ENCODE results near the gene PDGFB. TPM values are rescaled to one million over a fixed set of nuclear protein-coding genes. Genes with fewer than 3 reads are reported as not detected.

PDGFB gene
- total RNA-seq, 2 donors from 2014 or later: 1.9 to 5.6 TPM

- intact Hi-C loops (cut with DNase I): no loop called here
- Histone ChIP-seq H3K9me3 (no peaks in the 10 kb centered on the region), H3K4me3 (no peak overlapping the region), H3K4me1 (no peaks in the 10 kb centered on the region), H3K36me3 (no peaks in the 10 kb centered on the region), H3K9ac (ENCODE audit: low read depth in 2 of 2, low read length in 2 of 2) (no peak overlapping the region), H3K27me3 (no peaks in the 10 kb centered on the region), H3K27ac (no peak overlapping the region)
- TF ChIP-seq CTCF (IDR thresholded peaks at IDR 0.05): no peak
- DNase-seq: no peak
Observed at GRCh38 chr22:39263626-39264348, 19.0 kb upstream of the PDGFB start.

GRCh38 chr22:39259666-39260065, 14.9 kb upstream of the PDGFB start:
- Histone ChIP-seq H3K9me3 (no peaks in the 10 kb centered on the region), H3K4me3 (no peak overlapping the region), H3K36me3 (no peaks in the 10 kb centered on the region), H3K27ac (no peak overlapping the region), H3K27me3 (no peaks in the 10 kb centered on the region), H3K4me1 (no peaks in the 10 kb centered on the region), H3K9ac (ENCODE audit: low read depth in 2 of 2, low read length in 2 of 2) (no peak overlapping the region)
- DNase-seq: no peak
- intact Hi-C loops (cut with DNase I): no loop called here
- TF ChIP-seq CTCF (IDR thresholded peaks at IDR 0.05): no peak

- Histone ChIP-seq H3K9me3 (no peaks in the 10 kb centered on the region), H3K4me3 (no peak overlapping the region), H3K36me3 (no peaks in the 10 kb centered on the region), H3K9ac (ENCODE audit: low read depth in 2 of 2, low read length in 2 of 2) (no peak overlapping the region), H3K27ac (no peak overlapping the region), H3K27me3 (no peaks in the 10 kb centered on the region), H3K4me1 (no peaks in the 10 kb centered on the region)
- TF ChIP-seq CTCF (IDR thresholded peaks at IDR 0.05): no peak
- intact Hi-C loops (cut with DNase I): no loop called here
- DNase-seq: no peak
Observed at GRCh38 chr22:39257901-39258475, 13.2 kb upstream of the PDGFB start.

GRCh38 chr22:39256979-39257378, 12.2 kb upstream of the PDGFB start:
- no peak overlapping the region for H3K9ac ChIP-seq (ENCODE audit: low read depth in 2 of 2, low read length in 2 of 2)
- peaks cover 4% of the 10 kb centered on the region for H3K27me3 ChIP-seq
- no peak overlapping the region for H3K27ac ChIP-seq
- no peak for DNase-seq
- no peaks in the 10 kb centered on the region for H3K36me3 ChIP-seq
- H3K4me3 ChIP-seq: no peak overlapping the region
- no peaks in the 10 kb centered on the region for H3K4me1 ChIP-seq
- no peaks in the 10 kb centered on the region for H3K9me3 ChIP-seq
- TF ChIP-seq CTCF (IDR thresholded peaks at IDR 0.05): no peak
- intact Hi-C loops (cut with DNase I): no loop called here

GRCh38 chr22:39256186-39256552, 11.4 kb upstream of the PDGFB start:
- no peak for TF ChIP-seq CTCF (IDR thresholded peaks at IDR 0.05)
- Histone ChIP-seq H3K4me1 (no peaks in the 10 kb centered on the region), H3K27ac (no peak overlapping the region), H3K9me3 (no peaks in the 10 kb centered on the region), H3K27me3 (peaks cover 12% of the 10 kb centered on the region), H3K4me3 (no peak overlapping the region), H3K9ac (ENCODE audit: low read depth in 2 of 2, low read length in 2 of 2) (no peak overlapping the region), H3K36me3 (no peaks in the 10 kb centered on the region)
- DNase-seq: no peak
- intact Hi-C loops (cut with DNase I): no loop called here
